ENCODE measurements around the gene APOB.

GRCh38 chr2:21017748-21018276 lies 26.1 kb downstream of the APOB start:
- TF ChIP-seq CTCF (IDR thresholded peaks at IDR 0.05), result no peak
- TF ChIP-seq ZFX (IDR thresholded peaks at IDR 0.05; ENCODE audit: borderline replicate concordance), result no peak
